SK-N-SH treated with all-trans-retinoic acid at 6 μM for 48 hours (cell line): ENCODE measurements around the gene BCAR3.
A peak's percentile ranks its signal among the peaks of the same experiment; 100 is the strongest.

Source experiments
- ATAC-seq: fragments of 200-7000 bp; cut with Tn5 transposase; 3 replicates; pipeline ENCODE4 v1.9.1; 2020; ENCODE audit warnings: mild to moderate bottlenecking, moderate library complexity
- BACH2 ChIP-seq: fragments of 250-450 bp; sonication (Bioruptor Pico); IDR thresholded peaks from 2 replicates; pipeline ENCODE4 v1.9.0; 2021; ENCODE audit warnings: mild to moderate bottlenecking, borderline replicate concordance
- CSDC2 ChIP-seq: fragments of 250-450 bp; sonication (Bioruptor Pico); IDR thresholded peaks from 2 replicates; pipeline ENCODE4 v1.5.0; 2020; ENCODE audit warnings: mild to moderate bottlenecking, moderate library complexity
- ESRRG ChIP-seq: fragments of 250-450 bp; sonication (Bioruptor Pico); IDR thresholded peaks from 2 replicates; pipeline ENCODE4 v1.6.1; 2021; ENCODE audit warnings: mild to moderate bottlenecking
- ISL1 ChIP-seq: fragments of 250-450 bp; sonication (Bioruptor Pico); IDR thresholded peaks from 2 replicates; pipeline ENCODE4 v2.1.2; 2022; ENCODE audit warnings: mild to moderate bottlenecking, moderate library complexity
- OSR1 ChIP-seq: fragments of 250-450 bp; sonication (Bioruptor Pico); IDR thresholded peaks from 2 replicates; pipeline ENCODE4 v1.8.0; 2022; ENCODE audit warnings: moderate library complexity, mild to moderate bottlenecking, inconsistent platforms
- PPARA ChIP-seq: fragments of 250-450 bp; sonication (Bioruptor Pico); IDR thresholded peaks from 2 replicates; pipeline ENCODE4 v1.5.0; 2020; ENCODE audit warnings: mild to moderate bottlenecking, borderline replicate concordance
- RARB ChIP-seq: fragments of 250-450 bp; sonication (Bioruptor Pico); IDR thresholded peaks from 2 replicates; pipeline ENCODE4 v1.8.0; 2021; ENCODE audit warnings: mild to moderate bottlenecking, moderate library complexity
- SNAI2 ChIP-seq: fragments of 250-450 bp; sonication (Bioruptor Pico); IDR thresholded peaks from 2 replicates; pipeline ENCODE4 v1.5.0; 2020; ENCODE audit warnings: mild to moderate bottlenecking, moderate library complexity
- TCF4 ChIP-seq: fragments of 250-450 bp; sonication (Bioruptor Pico); IDR thresholded peaks from 2 replicates; pipeline ENCODE4 v1.8.0; 2021; ENCODE audit warnings: mild to moderate bottlenecking, moderate library complexity, borderline replicate concordance
- TOX ChIP-seq: fragments of 250-450 bp; sonication (Bioruptor Pico); IDR thresholded peaks from 2 replicates; pipeline ENCODE4 v1.8.0; 2021; ENCODE audit warnings: mild to moderate bottlenecking, moderate library complexity, borderline replicate concordance
- ZC3H10 ChIP-seq: fragments of 250-450 bp; sonication (Bioruptor Pico); IDR thresholded peaks from 2 replicates; pipeline ENCODE4 v1.5.1; 2021; ENCODE audit warnings: mild to moderate bottlenecking, moderate library complexity
- ZFP30 ChIP-seq: fragments of 450-650 bp; formaldehyde crosslinking; IDR thresholded peaks from 2 replicates; pipeline ENCODE4 v1.5.0; 2022; ENCODE audit warnings: mild to moderate bottlenecking, moderate library complexity
- ZNF565 ChIP-seq: fragments of 450-650 bp; formaldehyde crosslinking; conservative IDR thresholded peaks from 2 replicates; pipeline ENCODE4 v1.5.0; 2020; ENCODE audit warnings: low read depth, mild to moderate bottlenecking, moderate library complexity
- ZNF70 ChIP-seq: fragments of 450-650 bp; formaldehyde crosslinking; IDR thresholded peaks from 2 replicates; pipeline ENCODE4 v1.5.0; 2020; ENCODE audit warnings: mild to moderate bottlenecking, moderate library complexity
- TF ChIP-seq, protein P1 (sequence below): fragments of 250-450 bp; sonication (Bioruptor Pico); IDR thresholded peaks from 2 replicates; pipeline ENCODE4 v1.8.0; 2020; ENCODE audit warnings: mild to moderate bottlenecking, moderate library complexity, borderline replicate concordance
- TF ChIP-seq, protein P2 (sequence below): fragments of 250-450 bp; sonication (Bioruptor Pico); IDR thresholded peaks from 2 replicates; pipeline ENCODE4 v1.5.1; 2021; ENCODE audit warnings: mild to moderate bottlenecking, moderate library complexity
- TF ChIP-seq, protein P3 (sequence below): fragments of 250-450 bp; sonication (Bioruptor Pico); IDR thresholded peaks from 2 replicates; pipeline ENCODE4 v1.5.0; 2020; ENCODE audit warnings: mild to moderate bottlenecking, moderate library complexity
- TF ChIP-seq, protein P4 (sequence below): fragments of 250-450 bp; sonication (Bioruptor Pico); IDR thresholded peaks from 2 replicates; pipeline ENCODE4 v1.5.1; 2020; ENCODE audit warnings: low read depth, mild to moderate bottlenecking, moderate library complexity

The BCAR3 gene

DNA sequence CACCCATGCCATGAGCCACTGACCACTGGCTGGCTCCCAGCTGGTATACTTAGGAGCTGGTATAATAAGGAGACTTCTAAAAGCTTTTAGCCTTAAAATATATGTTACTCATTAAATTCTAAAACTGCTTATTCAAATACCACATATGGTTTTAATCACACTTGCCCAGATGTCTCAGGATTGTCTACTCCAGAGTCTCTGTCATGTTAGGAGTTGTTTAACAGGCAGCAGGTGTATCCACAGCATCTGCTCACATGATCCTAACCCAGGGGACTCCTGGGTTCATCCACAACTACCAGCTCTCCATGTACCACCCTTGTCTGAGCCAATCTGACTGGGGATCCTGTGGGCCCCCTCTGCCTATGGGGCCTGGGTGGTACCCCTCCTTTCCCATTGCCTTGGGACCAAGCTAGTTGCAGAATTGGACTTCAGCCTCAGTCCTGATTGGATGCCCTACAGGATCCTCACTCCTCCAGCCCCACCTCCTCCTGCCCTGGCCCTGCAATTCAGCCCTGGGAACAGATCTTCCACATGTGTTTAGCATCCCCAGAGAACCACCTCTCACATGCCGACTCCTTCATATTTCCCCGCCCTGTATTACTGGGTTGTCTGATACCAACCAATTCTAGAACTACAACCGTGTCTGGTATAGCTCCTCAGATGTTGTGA is 61.3 kb downstream of the BCAR3 start:
- TF ChIP-seq ZC3H10 (CRISPR knock-in tag) (no peak), TOX (no peak), ESRRG (CRISPR knock-in tag) (no peak), TCF4 (CRISPR knock-in tag) (peak; percentile 52; the same call in 1 of the 2 replicates)
- ATAC-seq = peak; percentile 41

DNA sequence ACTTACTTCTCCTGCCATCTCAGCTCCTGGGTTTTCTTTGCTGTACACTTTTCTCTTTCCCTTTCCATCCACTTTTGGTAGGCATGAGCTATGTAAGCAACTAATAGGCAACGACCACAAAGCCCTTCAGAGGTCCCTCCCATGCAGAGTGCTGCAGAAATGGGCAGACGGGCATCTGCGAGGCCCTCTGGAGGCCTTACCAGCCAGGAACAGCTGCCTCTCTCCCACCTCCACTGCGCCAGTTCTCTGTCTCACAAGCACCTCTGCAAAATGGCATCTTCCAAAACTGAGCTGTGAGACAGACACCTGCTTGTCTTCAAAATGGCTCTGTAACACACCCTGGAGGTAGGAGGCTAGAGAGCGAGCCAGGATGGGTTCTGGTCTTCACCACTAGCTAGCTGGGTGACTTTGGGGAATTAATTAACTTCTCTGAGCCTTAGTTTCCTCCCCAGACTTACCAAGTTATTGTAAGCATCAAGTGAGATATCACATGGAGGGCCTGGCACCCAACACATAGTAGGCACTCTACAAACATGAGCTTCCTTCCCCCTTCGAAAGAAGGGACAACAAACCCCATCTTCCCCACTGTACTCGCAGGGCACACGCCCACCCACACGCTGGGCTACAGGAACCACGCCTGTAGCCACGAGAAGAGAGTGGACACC is 62.0 kb downstream of the BCAR3 start:
- TF ChIP-seq PPARA (CRISPR knock-in tag) (no peak), CSDC2 (CRISPR knock-in tag) (no peak), ZNF70 (no peak), OSR1 (CRISPR knock-in tag) (no peak), ESRRG (CRISPR knock-in tag) (no peak), SNAI2 (CRISPR knock-in tag) (no peak), ISL1 (CRISPR knock-in tag) (no peak), BACH2 (CRISPR knock-in tag) (no peak), RARB (no peak), TOX (no peak), ZFP30 (CRISPR knock-in tag) (no peak), ZNF565 (CRISPR knock-in tag) (no peak)
- TF ChIP-seq, protein P1, sequence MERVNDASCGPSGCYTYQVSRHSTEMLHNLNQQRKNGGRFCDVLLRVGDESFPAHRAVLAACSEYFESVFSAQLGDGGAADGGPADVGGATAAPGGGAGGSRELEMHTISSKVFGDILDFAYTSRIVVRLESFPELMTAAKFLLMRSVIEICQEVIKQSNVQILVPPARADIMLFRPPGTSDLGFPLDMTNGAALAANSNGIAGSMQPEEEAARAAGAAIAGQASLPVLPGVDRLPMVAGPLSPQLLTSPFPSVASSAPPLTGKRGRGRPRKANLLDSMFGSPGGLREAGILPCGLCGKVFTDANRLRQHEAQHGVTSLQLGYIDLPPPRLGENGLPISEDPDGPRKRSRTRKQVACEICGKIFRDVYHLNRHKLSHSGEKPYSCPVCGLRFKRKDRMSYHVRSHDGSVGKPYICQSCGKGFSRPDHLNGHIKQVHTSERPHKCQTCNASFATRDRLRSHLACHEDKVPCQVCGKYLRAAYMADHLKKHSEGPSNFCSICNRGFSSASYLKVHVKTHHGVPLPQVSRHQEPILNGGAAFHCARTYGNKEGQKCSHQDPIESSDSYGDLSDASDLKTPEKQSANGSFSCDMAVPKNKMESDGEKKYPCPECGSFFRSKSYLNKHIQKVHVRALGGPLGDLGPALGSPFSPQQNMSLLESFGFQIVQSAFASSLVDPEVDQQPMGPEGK (CRISPR knock-in tag) = no peak
- TF ChIP-seq, protein P2, sequence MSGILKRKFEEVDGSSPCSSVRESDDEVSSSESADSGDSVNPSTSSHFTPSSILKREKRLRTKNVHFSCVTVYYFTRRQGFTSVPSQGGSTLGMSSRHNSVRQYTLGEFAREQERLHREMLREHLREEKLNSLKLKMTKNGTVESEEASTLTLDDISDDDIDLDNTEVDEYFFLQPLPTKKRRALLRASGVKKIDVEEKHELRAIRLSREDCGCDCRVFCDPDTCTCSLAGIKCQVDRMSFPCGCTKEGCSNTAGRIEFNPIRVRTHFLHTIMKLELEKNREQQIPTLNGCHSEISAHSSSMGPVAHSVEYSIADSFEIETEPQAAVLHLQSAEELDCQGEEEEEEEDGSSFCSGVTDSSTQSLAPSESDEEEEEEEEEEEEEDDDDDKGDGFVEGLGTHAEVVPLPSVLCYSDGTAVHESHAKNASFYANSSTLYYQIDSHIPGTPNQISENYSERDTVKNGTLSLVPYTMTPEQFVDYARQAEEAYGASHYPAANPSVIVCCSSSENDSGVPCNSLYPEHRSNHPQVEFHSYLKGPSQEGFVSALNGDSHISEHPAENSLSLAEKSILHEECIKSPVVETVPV (CRISPR knock-in tag) = no peak
- TF ChIP-seq, protein P3, sequence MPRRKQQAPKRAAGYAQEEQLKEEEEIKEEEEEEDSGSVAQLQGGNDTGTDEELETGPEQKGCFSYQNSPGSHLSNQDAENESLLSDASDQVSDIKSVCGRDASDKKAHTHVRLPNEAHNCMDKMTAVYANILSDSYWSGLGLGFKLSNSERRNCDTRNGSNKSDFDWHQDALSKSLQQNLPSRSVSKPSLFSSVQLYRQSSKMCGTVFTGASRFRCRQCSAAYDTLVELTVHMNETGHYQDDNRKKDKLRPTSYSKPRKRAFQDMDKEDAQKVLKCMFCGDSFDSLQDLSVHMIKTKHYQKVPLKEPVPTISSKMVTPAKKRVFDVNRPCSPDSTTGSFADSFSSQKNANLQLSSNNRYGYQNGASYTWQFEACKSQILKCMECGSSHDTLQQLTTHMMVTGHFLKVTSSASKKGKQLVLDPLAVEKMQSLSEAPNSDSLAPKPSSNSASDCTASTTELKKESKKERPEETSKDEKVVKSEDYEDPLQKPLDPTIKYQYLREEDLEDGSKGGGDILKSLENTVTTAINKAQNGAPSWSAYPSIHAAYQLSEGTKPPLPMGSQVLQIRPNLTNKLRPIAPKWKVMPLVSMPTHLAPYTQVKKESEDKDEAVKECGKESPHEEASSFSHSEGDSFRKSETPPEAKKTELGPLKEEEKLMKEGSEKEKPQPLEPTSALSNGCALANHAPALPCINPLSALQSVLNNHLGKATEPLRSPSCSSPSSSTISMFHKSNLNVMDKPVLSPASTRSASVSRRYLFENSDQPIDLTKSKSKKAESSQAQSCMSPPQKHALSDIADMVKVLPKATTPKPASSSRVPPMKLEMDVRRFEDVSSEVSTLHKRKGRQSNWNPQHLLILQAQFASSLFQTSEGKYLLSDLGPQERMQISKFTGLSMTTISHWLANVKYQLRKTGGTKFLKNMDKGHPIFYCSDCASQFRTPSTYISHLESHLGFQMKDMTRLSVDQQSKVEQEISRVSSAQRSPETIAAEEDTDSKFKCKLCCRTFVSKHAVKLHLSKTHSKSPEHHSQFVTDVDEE (CRISPR knock-in tag) = no peak
- TF ChIP-seq, protein P4, sequence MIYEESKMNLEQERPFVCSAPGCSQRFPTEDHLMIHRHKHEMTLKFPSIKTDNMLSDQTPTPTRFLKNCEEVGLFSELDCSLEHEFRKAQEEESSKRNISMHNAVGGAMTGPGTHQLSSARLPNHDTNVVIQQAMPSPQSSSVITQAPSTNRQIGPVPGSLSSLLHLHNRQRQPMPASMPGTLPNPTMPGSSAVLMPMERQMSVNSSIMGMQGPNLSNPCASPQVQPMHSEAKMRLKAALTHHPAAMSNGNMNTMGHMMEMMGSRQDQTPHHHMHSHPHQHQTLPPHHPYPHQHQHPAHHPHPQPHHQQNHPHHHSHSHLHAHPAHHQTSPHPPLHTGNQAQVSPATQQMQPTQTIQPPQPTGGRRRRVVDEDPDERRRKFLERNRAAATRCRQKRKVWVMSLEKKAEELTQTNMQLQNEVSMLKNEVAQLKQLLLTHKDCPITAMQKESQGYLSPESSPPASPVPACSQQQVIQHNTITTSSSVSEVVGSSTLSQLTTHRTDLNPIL = no peak
- ATAC-seq = no peak

DNA sequence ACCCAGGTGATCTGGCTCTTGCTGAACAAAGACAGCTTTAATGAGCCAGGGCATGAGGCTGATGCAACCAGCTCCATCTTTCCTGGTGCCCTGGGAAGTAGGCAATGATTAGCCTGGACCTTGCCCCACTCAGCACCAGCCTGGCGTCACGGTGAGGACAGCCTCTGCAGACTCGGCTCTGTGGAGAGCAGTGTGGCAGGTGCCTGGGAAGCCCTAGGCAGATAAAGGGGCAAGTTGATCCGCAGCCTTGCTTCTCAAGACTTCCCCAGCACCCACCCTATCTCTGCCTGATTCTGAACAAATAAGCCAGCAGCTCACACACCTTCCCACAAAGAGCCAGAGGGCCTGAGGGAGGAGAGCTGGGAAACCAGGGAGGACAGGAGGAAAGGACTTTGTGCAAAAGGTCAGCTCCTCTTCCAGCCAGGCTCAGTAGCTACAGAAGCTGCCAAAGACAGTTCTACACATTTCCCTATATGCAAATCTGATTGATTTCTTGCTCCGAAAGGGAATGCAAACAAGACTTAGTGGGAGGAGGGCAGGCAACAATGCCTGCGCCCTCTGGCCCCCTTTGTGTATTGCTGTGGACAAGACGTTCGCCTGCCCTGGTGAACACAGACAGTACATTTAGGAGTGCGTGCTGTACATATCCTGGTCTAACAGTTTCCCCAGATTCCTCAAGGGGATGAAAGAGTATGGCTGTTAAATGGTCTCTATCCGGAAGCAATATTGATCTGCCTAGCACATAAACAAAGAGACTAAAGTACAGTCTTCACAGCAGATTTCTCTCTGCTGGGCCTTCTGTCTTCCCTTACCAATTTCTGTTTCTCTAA is 63.8 kb downstream of the BCAR3 start:
- ATAC-seq = no peak

More for the DNA sequence above, 63.8 kb downstream of the BCAR3 start:
- TF ChIP-seq OSR1 (CRISPR knock-in tag) (no peak), PPARA (CRISPR knock-in tag) (no peak), ESRRG (CRISPR knock-in tag) (no peak), SNAI2 (CRISPR knock-in tag) (no peak)
- TF ChIP-seq, protein P3 (CRISPR knock-in tag) = no peak
- TF ChIP-seq, protein P2 (CRISPR knock-in tag) = no peak
